SK-MEL-5 (cell line): ENCODE results near the gene MCRIP1. TPM values are rescaled to one million over a fixed set of nuclear protein-coding genes. Genes with fewer than 3 reads are reported as not detected.
"Not testable (repeated sequence)": the region's sequence is repeated elsewhere in the genome, so short reads cannot be mapped to it uniquely, and the experiment has no call there.

ENCODE experiments used
- DNase-seq: peaks from one replicate; pipeline ENCODE4 v3.0.0-alpha.2; 2016; ENCODE audit warnings: low read depth, low spot score
- in situ Hi-C: cut with HindIII; loops from 2 replicates; pipeline ENCODE4 v1.10.0; 2016; ENCODE audit warnings: low sequenced_read_pairs, high pct_unique_total_duplicates, low pct_unique_long_range_greater_than_20kb
- total RNA-seq: library from RNA; depleted of rRNA; stranded (reverse); fragments of >200 nt; shearing (Covaris generic); gene quantifications from 2 replicates; pipeline ENCODE4 v1.2.3, GENCODE V29; 2014

The MCRIP1 gene
- total RNA-seq, 1 experiment from 2014 or later: 162 TPM

GRCh38 chr17:81844887-81845286 lies 11.8 kb upstream of the MCRIP1 start:
- in situ Hi-C loops: no loop called here
- DNase-seq: no peak

- in situ Hi-C loops: no loop called here
- DNase-seq: no peak
Measured at GRCh38 chr17:81844327-81844851, 11.3 kb upstream of the MCRIP1 start.

- no peak for DNase-seq
- in situ Hi-C loops: no loop called here
Measured at GRCh38 chr17:81843713-81844326, 10.7 kb upstream of the MCRIP1 start.

- in situ Hi-C loops: no loop called here
- DNase-seq: no peak
Measured at GRCh38 chr17:81842725-81843504, 9.8 kb upstream of the MCRIP1 start.

GRCh38 chr17:81842378-81842724 lies 9.3 kb upstream of the MCRIP1 start:
- no peak for DNase-seq
- in situ Hi-C loops: no loop called here

GRCh38 chr17:81841866-81842265 lies 8.8 kb upstream of the MCRIP1 start:
- DNase-seq: no peak

GRCh38 chr17:81840826-81841778 lies 8.0 kb upstream of the MCRIP1 start:
- in situ Hi-C loops: no loop called here
- DNase-seq: no peak

More at GRCh38 chr17:81841866-81842265, 8.8 kb upstream of the MCRIP1 start:
- in situ Hi-C loops: no loop called here

GRCh38 chr17:81840059-81840458 lies 7.0 kb upstream of the MCRIP1 start:
- DNase-seq, in situ Hi-C loops: not testable (repeated sequence)

- in situ Hi-C loops: no loop called here
- DNase-seq: no peak
Measured at GRCh38 chr17:81839301-81839700, 6.2 kb upstream of the MCRIP1 start.

GRCh38 chr17:81838753-81839255 lies 5.7 kb upstream of the MCRIP1 start:
- no peak for DNase-seq
- in situ Hi-C loops: no loop called here

GRCh38 chr17:81837641-81838040 lies 4.5 kb upstream of the MCRIP1 start:
- in situ Hi-C loops: no loop called here
- DNase-seq: peak; percentile 54

GRCh38 chr17:81834831-81835267 lies 1.8 kb upstream of the MCRIP1 start, which contains the start of gene PPP1R27:
PPP1R27 (minus strand) TSS chr17:81835050; CDS start chr17:81834953, 97 bp downstream.
- DNase-seq: no peak
- in situ Hi-C loops: no loop called here

- in situ Hi-C loops: no loop called here
- no peak for DNase-seq
Measured at GRCh38 chr17:81833921-81834830, 1.1 kb upstream of the MCRIP1 start.

GRCh38 chr17:81832608-81833159 lies 407 bp downstream of the MCRIP1 start:
- DNase-seq: peak; percentile 37
- in situ Hi-C loops: no loop called here

- DNase-seq: no peak
- in situ Hi-C loops: no loop called here
Measured at GRCh38 chr17:81831957-81832607, 1.0 kb downstream of the MCRIP1 start.

GRCh38 chr17:81831563-81831956 lies 1.5 kb downstream of the MCRIP1 start:
- DNase-seq: no peak
- in situ Hi-C loops: no loop called here
